Measurements from ENCODE around the gene PCP4. TPM values are rescaled to one million over a fixed set of nuclear protein-coding genes. Genes with fewer than 3 reads are reported as not detected.

Gene PCP4
- total RNA-seq, 2 experiments from 2014 or later: not detected

DNA sequence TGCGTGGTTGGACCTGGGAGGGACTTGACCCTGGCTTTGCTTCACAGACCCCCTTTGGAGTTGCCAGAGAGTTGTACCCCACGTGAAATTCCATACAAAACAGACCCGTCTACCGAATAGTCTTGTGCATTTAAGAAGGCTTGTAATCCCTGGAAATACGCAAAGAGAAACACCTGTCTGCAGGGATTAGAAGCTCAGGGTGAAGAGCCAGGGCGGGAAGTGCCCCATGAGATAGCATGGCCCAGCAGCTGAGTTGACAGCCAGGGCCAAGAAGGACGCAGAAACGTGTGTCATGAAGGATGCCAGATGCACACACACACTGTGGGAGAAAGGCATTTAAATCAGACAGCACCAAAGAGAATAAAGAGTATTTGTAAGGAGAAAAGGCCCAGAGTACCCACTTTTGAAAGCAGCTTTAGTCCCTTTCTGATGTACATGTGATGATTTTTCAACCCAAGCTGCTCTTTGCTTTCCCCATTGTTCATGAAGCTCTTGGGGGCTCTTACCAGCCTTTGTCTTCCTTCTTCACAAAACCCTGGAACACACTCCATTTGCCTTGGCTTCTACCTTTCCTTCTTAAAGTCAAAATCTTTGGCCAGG is 46.6 kb downstream of the PCP4 start:
- H3K9me3 Mint-ChIP-seq: no peaks in the 10 kb centered on the region
- CTCF ChIA-PET: no interaction called here

DNA sequence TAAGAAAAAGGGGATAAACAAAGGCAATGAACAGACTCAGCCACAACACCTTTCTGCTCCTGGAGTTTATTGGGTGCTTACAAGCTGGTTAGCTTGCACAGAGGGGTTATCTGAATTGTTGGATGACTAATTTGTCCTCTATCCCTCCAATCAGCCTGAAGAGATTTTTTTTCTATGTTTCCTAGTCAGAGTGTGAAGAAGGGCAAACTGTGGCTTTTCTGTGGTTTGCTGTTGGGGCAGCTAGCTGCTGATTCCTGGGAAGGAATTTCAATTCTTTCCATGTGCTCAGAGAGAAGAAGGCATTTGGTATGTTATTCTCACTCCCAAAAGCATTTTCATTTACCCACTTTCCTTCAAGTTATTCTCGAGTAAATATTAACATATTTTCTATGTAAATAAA is 48.6 kb downstream of the PCP4 start:
- CTCF ChIA-PET: no interaction called here
- Mint-ChIP-seq H3K27me3 (no peaks in the 10 kb centered on the region), H3K4me3 (no peak overlapping the region), H3K4me1 (no peaks in the 10 kb centered on the region), H3K27ac (no peak overlapping the region), H3K9me3 (no peaks in the 10 kb centered on the region), H3K36me3 (ENCODE audit: low read depth) (no peaks in the 10 kb centered on the region)
- no peak for DNase-seq
- POLR2A ChIA-PET: no interaction called here

More for the DNA sequence above, 46.6 kb downstream of the PCP4 start:
- no peak for DNase-seq
- no peaks in the 10 kb centered on the region for H3K27me3 Mint-ChIP-seq
- H3K4me3 Mint-ChIP-seq: no peak overlapping the region
- no peaks in the 10 kb centered on the region for H3K4me1 Mint-ChIP-seq
- no peaks in the 10 kb centered on the region for H3K36me3 Mint-ChIP-seq (ENCODE audit: low read depth)
- H3K27ac Mint-ChIP-seq: no peak overlapping the region
- POLR2A ChIA-PET: no interaction called here

DNA sequence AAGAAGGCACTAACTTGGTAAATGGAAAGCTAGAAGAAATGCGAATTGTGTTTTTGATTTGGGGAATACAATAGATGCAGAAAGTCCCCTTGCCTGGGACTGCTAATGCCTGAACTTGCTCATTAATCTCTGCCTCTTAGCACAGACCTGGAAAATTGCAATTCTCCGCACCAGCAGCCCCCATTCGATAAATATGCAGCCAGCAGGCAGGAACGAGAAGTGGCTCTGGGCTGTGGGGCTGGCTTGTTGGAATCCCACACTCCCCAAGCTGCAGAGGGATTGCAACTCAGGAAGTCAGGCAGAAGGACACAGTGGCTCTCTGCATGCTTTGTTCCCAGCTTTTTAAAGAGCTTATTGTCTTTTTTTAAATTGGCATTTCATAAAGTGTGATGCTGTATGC is 51.3 kb downstream of the PCP4 start:
- Mint-ChIP-seq H3K4me1 (no peaks in the 10 kb centered on the region), H3K9me3 (no peaks in the 10 kb centered on the region), H3K27ac (no peak overlapping the region), H3K36me3 (ENCODE audit: low read depth) (no peaks in the 10 kb centered on the region), H3K4me3 (no peak overlapping the region), H3K27me3 (no peaks in the 10 kb centered on the region)
- POLR2A ChIA-PET: no interaction called here
- CTCF ChIA-PET: interaction anchor here (1.1 kb wide), 1 partner anchor 15 kb away, joined by 5 read pairs; no protein-coding TSS in a partner anchor
- DNase-seq: no peak

DNA sequence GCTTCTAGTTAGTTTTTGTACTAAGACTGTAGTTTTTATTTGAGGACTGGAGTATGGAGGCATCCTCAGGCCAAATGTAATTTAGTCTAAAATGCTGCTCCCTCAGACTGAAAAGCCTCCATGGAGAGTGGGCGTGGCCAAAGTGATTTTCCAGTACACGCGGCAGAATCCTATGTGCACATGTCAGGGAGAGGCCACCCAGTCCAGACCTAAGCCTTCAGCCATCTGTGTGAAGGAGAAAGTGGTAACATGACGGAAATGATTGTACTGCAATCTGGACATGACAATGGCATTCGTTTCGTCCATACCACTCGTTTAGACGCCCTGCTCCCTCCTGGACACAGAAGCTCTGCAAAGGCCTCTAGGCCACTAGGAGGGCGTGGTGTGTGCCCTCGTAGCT is 56.2 kb downstream of the PCP4 start:
- H3K9me3 Mint-ChIP-seq: no peaks in the 10 kb centered on the region
- no peaks in the 10 kb centered on the region for H3K4me1 Mint-ChIP-seq
- CTCF ChIA-PET: interaction anchor here (0.5 kb wide), 1 partner anchor 46 kb away, joined by 4 read pairs; no protein-coding TSS in a partner anchor
- no peak overlapping the region for H3K4me3 Mint-ChIP-seq
- POLR2A ChIA-PET: no interaction called here
- H3K27ac Mint-ChIP-seq: no peak overlapping the region
- H3K36me3 Mint-ChIP-seq (ENCODE audit: low read depth): no peaks in the 10 kb centered on the region
- H3K27me3 Mint-ChIP-seq: no peaks in the 10 kb centered on the region
- DNase-seq: no peak

DNA sequence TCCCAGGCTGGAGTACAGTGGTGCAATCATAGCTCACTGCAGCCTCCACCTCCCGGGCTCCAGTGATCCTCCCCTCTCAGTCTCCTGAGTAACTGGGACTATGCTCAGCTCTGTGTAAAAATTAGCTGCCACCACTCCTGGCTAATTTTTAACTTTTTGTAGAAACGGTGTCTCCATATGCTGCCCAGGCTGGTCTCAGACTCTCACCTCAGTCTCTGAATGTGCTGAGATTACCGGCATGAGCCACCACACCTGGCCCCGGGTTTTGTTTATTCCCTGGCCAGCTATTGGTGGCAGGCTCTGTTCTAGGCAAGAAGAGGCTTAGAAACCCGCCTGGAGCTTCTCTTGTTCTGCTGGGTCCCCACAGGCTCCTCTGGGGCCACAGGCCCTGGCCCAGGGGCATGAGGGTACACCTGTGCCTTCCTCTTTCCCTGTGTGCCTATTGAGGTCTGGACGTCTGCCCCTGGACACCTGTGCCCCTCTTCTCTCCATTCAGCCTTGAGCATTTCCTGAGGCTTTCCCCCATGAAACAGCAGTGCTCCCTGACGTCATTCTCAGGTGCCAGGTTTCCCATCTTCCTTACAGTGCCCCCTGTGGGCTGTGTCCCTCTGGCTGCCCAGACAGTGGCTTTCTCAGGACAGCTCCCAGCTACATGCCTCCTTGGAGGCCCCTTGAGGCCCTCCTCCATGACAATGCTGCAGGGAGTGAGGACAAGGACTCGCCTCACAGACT is 57.5 kb downstream of the PCP4 start:
- Mint-ChIP-seq H3K4me1 (no peaks in the 10 kb centered on the region), H3K27ac (no peak overlapping the region), H3K9me3 (no peaks in the 10 kb centered on the region), H3K27me3 (no peaks in the 10 kb centered on the region), H3K4me3 (no peak overlapping the region), H3K36me3 (ENCODE audit: low read depth) (no peaks in the 10 kb centered on the region)
- no peak for DNase-seq
- ChIA-PET POLR2A (no interaction called here), CTCF (no interaction called here)

DNA sequence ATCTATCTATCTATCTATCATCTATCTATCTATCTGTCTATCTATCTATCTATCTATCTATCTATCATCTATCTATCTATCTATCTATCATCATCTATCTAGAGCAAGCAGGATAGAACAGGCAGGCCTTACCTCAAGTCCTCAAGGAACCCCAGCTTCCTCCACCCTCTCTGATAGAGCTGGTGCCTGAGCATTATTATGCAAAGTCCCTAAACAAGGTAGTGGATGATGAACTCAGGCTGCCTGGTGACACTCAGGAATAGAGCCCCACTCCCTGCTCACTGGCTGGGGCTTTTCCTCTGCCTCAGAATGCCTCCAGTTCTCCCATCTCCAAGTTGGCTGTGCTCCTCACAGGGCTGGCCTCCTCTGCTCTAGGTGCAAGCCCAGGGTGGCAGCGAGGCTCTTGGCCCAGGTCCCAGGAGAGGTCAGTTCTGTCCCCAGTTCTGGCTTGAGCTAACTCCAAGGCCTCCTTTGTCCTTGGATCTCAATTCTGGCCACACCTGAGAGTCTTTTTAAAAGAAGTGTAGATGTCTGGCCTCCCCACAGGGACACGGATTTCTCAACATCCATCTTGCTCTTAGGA is 60.2 kb downstream of the PCP4 start:
- Mint-ChIP-seq H3K27me3 (no peaks in the 10 kb centered on the region), H3K9me3 (no peaks in the 10 kb centered on the region), H3K4me1 (no peaks in the 10 kb centered on the region), H3K36me3 (ENCODE audit: low read depth) (no peaks in the 10 kb centered on the region), H3K27ac (no peak overlapping the region), H3K4me3 (no peak overlapping the region)
- CTCF ChIA-PET: no interaction called here
- no peak for DNase-seq
- POLR2A ChIA-PET: no interaction called here

DNA sequence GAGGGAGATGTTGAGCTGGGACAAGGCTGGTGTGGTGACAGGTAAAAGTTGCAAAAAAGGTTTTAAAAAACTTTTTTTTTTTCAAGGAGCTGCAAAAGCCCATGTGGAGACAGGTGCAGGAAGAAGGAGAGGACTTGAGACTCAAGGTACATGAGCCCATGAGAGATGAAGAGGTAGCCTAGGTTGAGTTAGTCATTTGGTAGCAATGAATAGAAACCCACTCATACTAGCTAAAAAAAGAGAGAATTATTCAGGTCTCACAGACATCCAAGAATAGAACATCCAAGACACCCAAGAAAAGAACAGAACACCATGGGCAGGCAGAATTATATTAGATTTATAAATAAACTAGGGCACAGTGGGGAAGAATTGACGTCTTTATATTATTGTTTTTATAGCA is 65.1 kb downstream of the PCP4 start:
- H3K4me1 Mint-ChIP-seq: no peaks in the 10 kb centered on the region
- ChIA-PET CTCF (no interaction called here), POLR2A (interaction anchor here (0.5 kb wide), 1 partner anchor 48 kb away, joined by 3 read pairs; no protein-coding TSS in a partner anchor)
- H3K27me3 Mint-ChIP-seq: no peaks in the 10 kb centered on the region
- no peaks in the 10 kb centered on the region for H3K9me3 Mint-ChIP-seq
- no peak overlapping the region for H3K27ac Mint-ChIP-seq
- DNase-seq: no peak
- H3K36me3 Mint-ChIP-seq (ENCODE audit: low read depth): no peaks in the 10 kb centered on the region
- no peak overlapping the region for H3K4me3 Mint-ChIP-seq

DNA sequence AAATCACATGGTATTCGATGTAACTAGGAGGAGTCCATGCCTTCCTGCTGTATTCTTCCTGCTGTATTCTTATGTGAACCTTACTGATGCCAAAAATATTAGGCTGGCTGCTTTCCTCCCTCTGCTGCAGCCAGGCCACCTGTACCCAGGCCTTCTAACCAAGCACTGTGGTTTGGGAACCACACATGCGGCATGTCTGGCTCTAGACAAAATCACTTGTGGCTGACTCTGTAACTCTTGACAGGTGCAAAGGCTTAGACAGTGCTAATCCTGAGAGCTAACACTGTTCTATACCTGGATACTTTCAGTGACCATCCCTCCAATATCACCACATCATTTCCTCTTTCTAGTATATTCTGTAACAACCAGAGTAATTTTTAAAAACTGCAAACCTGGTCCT is 67.7 kb downstream of the PCP4 start:
- POLR2A ChIA-PET: no interaction called here
- Mint-ChIP-seq H3K36me3 (ENCODE audit: low read depth) (no peaks in the 10 kb centered on the region), H3K4me1 (no peaks in the 10 kb centered on the region), H3K9me3 (no peaks in the 10 kb centered on the region), H3K27ac (no peak overlapping the region), H3K27me3 (no peaks in the 10 kb centered on the region), H3K4me3 (no peak overlapping the region)
- DNase-seq: no peak
- CTCF ChIA-PET: no interaction called here

DNA sequence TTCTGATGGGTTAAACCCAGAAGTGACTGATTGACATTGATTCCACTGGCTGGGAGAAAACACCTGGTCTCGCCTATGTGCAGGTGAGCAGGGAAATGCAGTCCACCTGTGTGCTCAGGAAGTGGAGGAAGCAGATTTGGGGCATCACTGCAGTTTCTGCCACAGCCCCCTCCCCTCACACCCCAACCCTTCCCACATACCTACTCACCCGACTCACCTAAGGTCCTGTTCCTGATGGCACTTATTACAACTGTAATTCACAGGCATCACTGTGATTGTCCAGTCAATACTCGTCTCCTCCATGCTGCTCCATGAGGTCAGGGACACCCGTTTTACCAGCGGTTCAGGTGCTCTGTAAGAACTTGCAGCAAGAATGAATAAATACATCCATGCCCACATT is 68.5 kb downstream of the PCP4 start:
- ChIA-PET POLR2A (no interaction called here), CTCF (interaction anchor here (0.6 kb wide), 1 partner anchor 706 kb away, joined by 5 read pairs; no protein-coding TSS in a partner anchor)
- Mint-ChIP-seq H3K9me3 (no peaks in the 10 kb centered on the region), H3K36me3 (ENCODE audit: low read depth) (no peaks in the 10 kb centered on the region), H3K4me1 (no peaks in the 10 kb centered on the region), H3K27ac (no peak overlapping the region), H3K27me3 (no peaks in the 10 kb centered on the region), H3K4me3 (no peak overlapping the region)
- no peak for DNase-seq

DNA sequence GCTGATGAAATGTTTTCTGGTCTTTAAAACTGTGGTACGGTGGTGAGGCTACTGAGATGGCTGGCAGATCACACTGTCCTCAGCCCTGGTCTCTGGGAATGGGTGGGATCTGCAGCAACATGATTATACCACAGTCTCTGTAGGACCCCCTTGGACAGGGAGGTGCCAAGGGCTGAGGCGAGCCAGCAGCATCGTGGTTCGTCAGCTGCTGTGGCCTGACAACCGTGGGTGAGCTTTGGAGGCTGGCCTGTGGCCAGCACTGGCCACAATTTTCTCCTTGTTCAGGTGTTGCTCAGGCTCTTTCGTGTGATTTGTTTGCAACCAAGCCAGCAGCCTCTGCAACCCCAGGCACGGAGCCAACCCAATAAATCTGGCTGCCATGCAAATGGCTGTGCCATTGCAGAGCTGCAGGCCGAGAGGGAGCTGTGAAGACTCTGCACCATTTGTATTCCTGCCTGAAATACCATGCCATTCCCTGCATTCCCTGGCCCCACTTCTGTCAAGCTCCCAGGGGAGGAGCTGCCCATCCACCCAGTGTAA is 70.9 kb downstream of the PCP4 start:
- Mint-ChIP-seq H3K4me3 (no peak overlapping the region), H3K27me3 (no peaks in the 10 kb centered on the region), H3K9me3 (no peaks in the 10 kb centered on the region), H3K27ac (no peak overlapping the region), H3K36me3 (ENCODE audit: low read depth) (no peaks in the 10 kb centered on the region), H3K4me1 (no peaks in the 10 kb centered on the region)
- DNase-seq: no peak
- POLR2A ChIA-PET: no interaction called here
- CTCF ChIA-PET: no interaction called here

DNA sequence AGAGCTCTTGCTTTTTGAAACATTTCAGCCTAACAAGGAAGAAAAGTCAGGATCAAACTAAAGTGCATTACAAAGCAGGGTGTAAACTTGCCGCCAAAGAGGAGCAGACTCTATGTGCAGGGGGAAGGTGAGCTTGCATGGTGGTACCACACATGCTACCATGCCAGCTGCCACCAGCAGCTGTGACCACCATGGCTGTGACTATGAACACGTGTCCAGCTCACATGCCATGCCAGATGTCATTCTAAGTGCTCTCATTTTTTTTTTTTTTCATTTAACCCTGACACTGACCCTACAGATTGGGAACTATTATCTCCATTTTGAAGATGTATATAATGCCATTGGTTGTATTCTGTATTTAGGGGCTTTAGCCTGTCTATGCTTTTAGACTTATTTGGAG is 79.0 kb downstream of the PCP4 start:
- Mint-ChIP-seq H3K27me3 (no peaks in the 10 kb centered on the region), H3K9me3 (no peaks in the 10 kb centered on the region), H3K36me3 (ENCODE audit: low read depth) (no peaks in the 10 kb centered on the region), H3K4me3 (no peak overlapping the region), H3K27ac (no peak overlapping the region), H3K4me1 (no peaks in the 10 kb centered on the region)
- CTCF ChIA-PET: no interaction called here
- no peak for DNase-seq
- POLR2A ChIA-PET: no interaction called here

DNA sequence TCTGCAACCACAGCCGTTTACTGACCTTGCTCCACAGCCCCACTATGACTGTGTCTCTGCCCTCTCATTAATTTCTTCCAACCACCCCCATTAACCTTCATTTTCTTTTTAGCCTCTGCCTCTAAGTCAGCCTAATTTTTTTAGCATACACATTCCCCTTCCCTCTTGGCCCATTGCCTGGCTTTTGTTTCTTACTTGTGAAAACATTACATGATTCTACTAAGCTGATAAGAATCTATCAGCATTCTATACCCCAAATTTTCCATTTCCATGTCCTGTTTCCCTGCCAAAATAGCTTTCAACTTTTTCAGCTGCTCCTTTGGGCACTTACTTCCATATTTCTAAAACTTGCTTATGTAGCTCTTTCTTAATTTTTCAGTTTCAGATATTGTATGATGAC is 79.8 kb downstream of the PCP4 start:
- H3K4me1 Mint-ChIP-seq: no peaks in the 10 kb centered on the region
- H3K27ac Mint-ChIP-seq: no peak overlapping the region
- H3K27me3 Mint-ChIP-seq: no peaks in the 10 kb centered on the region
- H3K9me3 Mint-ChIP-seq: no peaks in the 10 kb centered on the region
- H3K36me3 Mint-ChIP-seq (ENCODE audit: low read depth): no peaks in the 10 kb centered on the region
- ChIA-PET CTCF (no interaction called here), POLR2A (no interaction called here)
- no peak overlapping the region for H3K4me3 Mint-ChIP-seq
- no peak for DNase-seq

DNA sequence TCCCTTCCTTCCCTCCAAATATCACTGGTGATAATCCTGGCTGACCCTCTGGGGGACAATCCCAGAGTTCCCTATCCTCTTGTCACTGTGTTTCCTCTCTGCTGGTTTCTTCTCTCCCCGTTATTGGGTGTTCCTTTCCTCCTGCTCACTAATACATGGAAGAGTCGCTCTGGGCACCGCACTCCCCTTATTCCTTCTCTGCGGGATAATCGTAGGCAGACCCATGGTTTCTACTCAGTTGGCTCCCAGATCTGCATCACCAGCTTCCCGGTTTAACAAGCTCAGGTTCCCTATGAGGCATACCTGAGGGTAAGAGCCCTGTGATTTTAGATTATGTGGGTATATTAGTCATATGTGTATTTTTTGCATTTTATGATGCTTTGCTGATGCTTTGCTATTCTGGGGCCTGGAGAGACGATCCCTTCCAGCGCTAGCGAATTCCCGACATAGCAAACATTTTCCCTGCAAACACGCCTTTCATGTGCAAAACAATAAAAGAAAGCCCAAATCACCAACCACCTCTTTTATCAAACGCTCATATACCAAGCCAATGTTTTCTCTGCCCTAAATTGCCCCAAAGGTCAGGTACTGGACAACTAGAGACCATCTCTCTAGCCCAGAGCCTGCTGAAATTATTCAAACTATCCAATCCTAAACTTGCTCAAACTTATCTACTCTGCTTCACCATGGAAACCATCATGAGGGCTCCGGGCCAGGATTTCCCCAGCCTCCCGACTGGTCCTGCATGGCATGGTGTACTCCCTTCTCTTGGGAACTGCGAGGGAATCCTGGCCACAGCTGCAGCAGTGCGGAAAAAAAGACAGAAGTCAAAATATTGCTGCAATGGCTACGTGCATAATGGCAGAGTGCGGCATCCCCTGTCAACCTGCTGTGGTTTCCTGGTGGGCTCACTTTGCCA is 84.2 kb downstream of the PCP4 start:
- Mint-ChIP-seq H3K27ac (no peak overlapping the region), H3K36me3 (ENCODE audit: low read depth) (no peaks in the 10 kb centered on the region), H3K4me3 (no peak overlapping the region), H3K9me3 (no peaks in the 10 kb centered on the region), H3K27me3 (no peaks in the 10 kb centered on the region), H3K4me1 (no peaks in the 10 kb centered on the region)
- CTCF ChIA-PET: no interaction called here
- no peak for DNase-seq
- POLR2A ChIA-PET: no interaction called here

Measured in activated CD4-positive, alpha-beta T cell treated with anti-CD3 and anti-CD28 coated beads, Interleukin-2, amount 10 ng/mL, durations not matched to agents 7 days and 5 days (primary cell).